CD14-positive monocyte (primary cell): ENCODE results near the gene XXYLT1. TPM values are rescaled to one million over a fixed set of nuclear protein-coding genes. Genes with fewer than 3 reads are reported as not detected.

Experiments
- DNase-seq, 3 donors: peaks; one replicate each; pipeline ENCODE4 v3.0.0-alpha.2; 2011 to 2022
- H2AFZ ChIP-seq: 2 replicates; pipeline ENCODE4 v1.6.0; 2012; ENCODE audit warnings: mild to moderate bottlenecking, low read depth, low read length, inconsistent platforms; ENCODE audit not compliant: insufficient read depth, poor library complexity, severe bottlenecking
- H3K27ac ChIP-seq, 2 donors: 1 replicate in 1 of 2; 2 replicates in 1 of 2; pipeline ENCODE4 v1.5.1; 2012 to 2013; ENCODE audit warnings: low read length in 2 of 2, control low read depth in 1 of 2, inconsistent platforms in 1 of 2, low read depth in 1 of 2, mild to moderate bottlenecking in 1 of 2
- H3K27me3 ChIP-seq, 2 donors: one replicate each; pipeline versions ENCODE4 v1.6.0 to v1.6.1; 2011 to 2013; ENCODE audit warnings: low read length in 2 of 2; ENCODE audit not compliant: control insufficient read depth in 2 of 2, insufficient read depth in 2 of 2
- H3K36me3 ChIP-seq, 2 donors: replicated peaks in 1 of 2; 1 replicate in 1 of 2; 2 replicates in 1 of 2; pipeline versions ENCODE4 v1.5.1 to v1.6.1; 2012 to 2013; ENCODE audit warnings: low read length in 2 of 2, control low read depth in 1 of 2, inconsistent platforms in 1 of 2, mild to moderate bottlenecking in 1 of 2; ENCODE audit not compliant: insufficient read depth in 2 of 2, control insufficient read depth in 1 of 2
- H3K4me1 ChIP-seq, 2 donors: 1 replicate in 1 of 2; 2 replicates in 1 of 2; pipeline versions ENCODE4 v1.5.1 to v1.6.1; 2012 to 2013; ENCODE audit warnings: low read length in 2 of 2, control low read depth in 1 of 2, inconsistent platforms in 1 of 2, mild to moderate bottlenecking in 1 of 2, moderate library complexity in 1 of 2; ENCODE audit not compliant: insufficient read depth in 2 of 2, control insufficient read depth in 1 of 2
- H3K4me2 ChIP-seq: replicated peaks from 2 replicates; pipeline ENCODE3; 2012; ENCODE audit warnings: low read length, moderate library complexity, mild to moderate bottlenecking; ENCODE audit not compliant: poor library complexity, severe bottlenecking; ENCODE audit errors: extremely low read depth
- H3K4me3 ChIP-seq, 3 experiments: fragments of 200-600 bp in 1 of 3; sonication (generic) in 1 of 3; replicated peaks in 1 of 3; 1 replicate in 2 of 3; 2 replicates in 1 of 3; pipeline ENCODE4 v1.5.1; 2011 to 2013; ENCODE audit warnings: low read length in 3 of 3, mild to moderate bottlenecking in 3 of 3, control low read depth in 2 of 3, low read depth in 2 of 3, inconsistent platforms in 1 of 3, moderate library complexity in 1 of 3
- H3K79me2 ChIP-seq: 2 replicates; pipeline ENCODE4 v1.6.0; 2012; ENCODE audit warnings: mild to moderate bottlenecking, control low read depth, inconsistent platforms, low read length, moderate library complexity; ENCODE audit not compliant: insufficient read depth
- H3K9ac ChIP-seq: 2 replicates; pipeline ENCODE4 v1.6.0; 2017; ENCODE audit warnings: low read length, mild to moderate bottlenecking; ENCODE audit not compliant: insufficient read depth, poor library complexity, severe bottlenecking
- H3K9me3 ChIP-seq, 2 donors: replicated peaks in 1 of 2; 1 replicate in 1 of 2; 2 replicates in 1 of 2; pipeline versions ENCODE4 v1.5.1 to v1.6.1; 2012 to 2013; ENCODE audit warnings: low read length in 2 of 2, control low read depth in 1 of 2; ENCODE audit not compliant: control insufficient read depth in 1 of 2, insufficient read depth in 1 of 2
- H4K20me1 ChIP-seq: 2 replicates; pipeline ENCODE4 v1.6.0; 2012; ENCODE audit warnings: mild to moderate bottlenecking, low read length, control low read depth, moderate library complexity; ENCODE audit not compliant: insufficient read depth
- H3K27ac Mint-ChIP-seq, 7 donors: one replicate each; pipeline ENCODE4 v1.8.0; 2020; ENCODE audit warnings: mild to moderate bottlenecking in 7 of 7, mixed read lengths in 7 of 7, moderate library complexity in 6 of 7, inconsistent platforms in 2 of 7
- H3K27me3 Mint-ChIP-seq, 3 donors: one replicate each; pipeline ENCODE4 v1.8.0; 2021 to 2022; ENCODE audit warnings: low read depth in 3 of 3, mild to moderate bottlenecking in 3 of 3, mixed read lengths in 3 of 3, moderate library complexity in 3 of 3, inconsistent platforms in 1 of 3
- H3K36me3 Mint-ChIP-seq, 2 donors: one replicate each; pipeline ENCODE4 v1.8.0; 2020; ENCODE audit warnings: mixed read lengths in 2 of 2, inconsistent platforms in 1 of 2, mild to moderate bottlenecking in 1 of 2
- H3K4me1 Mint-ChIP-seq: one replicate; pipeline ENCODE4 v1.8.0; 2020; ENCODE audit warnings: mild to moderate bottlenecking, mixed read lengths
- H3K4me3 Mint-ChIP-seq, 2 donors: one replicate each; pipeline ENCODE4 v1.8.0; 2020; ENCODE audit warnings: mild to moderate bottlenecking in 2 of 2, mixed read lengths in 2 of 2, moderate library complexity in 1 of 2
- H3K9me3 Mint-ChIP-seq, 7 donors: one replicate each; pipeline ENCODE4 v1.8.0; 2020 to 2022; ENCODE audit warnings: mixed read lengths in 7 of 7, mild to moderate bottlenecking in 6 of 7, moderate library complexity in 6 of 7, inconsistent platforms in 2 of 7
- CTCF ChIP-seq: fragments of 200-600 bp; IDR thresholded peaks from one replicate; pipeline ENCODE4 v1.8.0; 2022; ENCODE audit warnings: antibody characterized with exemption, mild to moderate bottlenecking
- WGBS: methylation state at CpG from one replicate; pipeline ENCODE4 v1.1.5; 2013; ENCODE audit warnings: missing lambda C conversion rate; ENCODE audit not compliant: insufficient coverage; 5-methylcytosine and 5-hydroxymethylcytosine counted together
- intact Hi-C, 2 donors: fragments of 100-400 bp; cut with micrococcal nuclease; formaldehyde crosslinking; loops; one replicate each; pipeline versions ENCODE4 v1.15.0 to v1.15.1; 2023
- polyA plus RNA-seq, 3 donors: library from polyadenylated mRNA; depleted of rRNA in 1 of 3; unstranded in 2 of 3; stranded (reverse) in 1 of 3; fragments of 300-500 nt in 2 of 3; fragments of >200 nt in 1 of 3; fragmentation: Illumina TruSeq in 2 of 3; gene quantifications; 1 replicate in 2 of 3; 2 replicates in 1 of 3; pipeline ENCODE4 v1.2.3, GENCODE V29; 2012 to 2021

Gene XXYLT1
- polyA plus RNA-seq, 3 donors: 11.8 to 13.5 (median 13.2) TPM

- Histone ChIP-seq H3K4me1 (peaks cover 8 to 12% of the 10 kb centered on the region in 2 donors), H3K27ac (no peak overlapping the region), H3K9me3 (peaks cover 8 to 14% of the 10 kb centered on the region in 2 donors), H2AFZ (no peak overlapping the region), H3K4me3 (no peak overlapping the region), H4K20me1 (peaks cover 11% of the 10 kb centered on the region), H3K4me2 (no peak overlapping the region), H3K36me3 (no peaks in the 10 kb centered on the region), H3K79me2 (peaks cover 4% of the 10 kb centered on the region), H3K9ac (no peak overlapping the region), H3K27me3 (no peaks in the 10 kb centered on the region)
- Mint-ChIP-seq H3K4me3 (no peak overlapping the region), H3K4me1 (peaks cover 26% of the 10 kb centered on the region), H3K9me3 (peaks cover 7 to 20% (median 17%) of the 10 kb centered on the region in 7 donors), H3K27ac (no peak overlapping the region), H3K27me3 (peaks cover 0 to 5% (median 0%) of the 10 kb centered on the region in 3 donors), H3K36me3 (peaks cover 4 to 9% of the 10 kb centered on the region in 2 donors)
- WGBS: no CpG with 5 or more reads among the region's 1 CpG
- TF ChIP-seq CTCF: no peak
- DNase-seq: no peak
- intact Hi-C loops: no loop called here
These were observed 81.1 kb downstream of the XXYLT1 start for GRCh38 chr3:195189821-195190220.

GRCh38 chr3:195188426-195188927 lies 82.5 kb downstream of the XXYLT1 start:
- Mint-ChIP-seq H3K27me3 (peaks cover 0 to 7% (median 0%) of the 10 kb centered on the region in 3 donors), H3K36me3 (peaks cover 4 to 10% of the 10 kb centered on the region in 2 donors), H3K4me1 (peaks cover 21% of the 10 kb centered on the region), H3K9me3 (peaks cover 8 to 22% (median 18%) of the 10 kb centered on the region in 7 donors), H3K27ac (no peak overlapping the region), H3K4me3 (no peak overlapping the region)
- H3K79me2 ChIP-seq: peaks cover 4% of the 10 kb centered on the region
- peaks cover 8 to 14% of the 10 kb centered on the region in 2 donors for H3K9me3 ChIP-seq
- peaks cover 8 to 14% of the 10 kb centered on the region in 2 donors for H3K4me1 ChIP-seq
- no peak overlapping the region for H3K9ac ChIP-seq
- no peaks in the 10 kb centered on the region for H3K27me3 ChIP-seq
- DNase-seq: no peak
- WGBS: 100% methylated on average over 2 of the region's 3 CpGs
- no peak overlapping the region for H3K4me3 ChIP-seq
- intact Hi-C loops: no loop called here
- H2AFZ ChIP-seq: no peak overlapping the region
- H3K27ac ChIP-seq: no peak overlapping the region
- H4K20me1 ChIP-seq: peaks cover 10% of the 10 kb centered on the region
- no peak overlapping the region for H3K4me2 ChIP-seq
- no peak for TF ChIP-seq CTCF
- H3K36me3 ChIP-seq: no peaks in the 10 kb centered on the region
